Activated T-helper 1 cell treated with Interleukin-2 at 50 U/mL for 16 hours (primary cell): ENCODE measurements around the gene PIAS3.
A peak's percentile ranks its signal among the peaks of the same experiment; 100 is the strongest.
"Not testable (repeated sequence)": the region's sequence is repeated elsewhere in the genome, so short reads cannot be mapped to it uniquely, and the experiment has no call there.

Experiments used
- DNase-seq: peaks from one replicate; pipeline ENCODE4 v3.0.0-alpha.2; 2020; ENCODE audit warnings: low read depth

Gene PIAS3

GRCh38 chr1:145874646-145875045, 15.8 kb upstream of the PIAS3 start:
- no peak for DNase-seq

GRCh38 chr1:145871994-145872924, 13.4 kb upstream of the PIAS3 start:
- peak; percentile 21 for DNase-seq

GRCh38 chr1:145868232-145868631, 9.4 kb upstream of the PIAS3 start:
- DNase-seq = no peak

DNA sequence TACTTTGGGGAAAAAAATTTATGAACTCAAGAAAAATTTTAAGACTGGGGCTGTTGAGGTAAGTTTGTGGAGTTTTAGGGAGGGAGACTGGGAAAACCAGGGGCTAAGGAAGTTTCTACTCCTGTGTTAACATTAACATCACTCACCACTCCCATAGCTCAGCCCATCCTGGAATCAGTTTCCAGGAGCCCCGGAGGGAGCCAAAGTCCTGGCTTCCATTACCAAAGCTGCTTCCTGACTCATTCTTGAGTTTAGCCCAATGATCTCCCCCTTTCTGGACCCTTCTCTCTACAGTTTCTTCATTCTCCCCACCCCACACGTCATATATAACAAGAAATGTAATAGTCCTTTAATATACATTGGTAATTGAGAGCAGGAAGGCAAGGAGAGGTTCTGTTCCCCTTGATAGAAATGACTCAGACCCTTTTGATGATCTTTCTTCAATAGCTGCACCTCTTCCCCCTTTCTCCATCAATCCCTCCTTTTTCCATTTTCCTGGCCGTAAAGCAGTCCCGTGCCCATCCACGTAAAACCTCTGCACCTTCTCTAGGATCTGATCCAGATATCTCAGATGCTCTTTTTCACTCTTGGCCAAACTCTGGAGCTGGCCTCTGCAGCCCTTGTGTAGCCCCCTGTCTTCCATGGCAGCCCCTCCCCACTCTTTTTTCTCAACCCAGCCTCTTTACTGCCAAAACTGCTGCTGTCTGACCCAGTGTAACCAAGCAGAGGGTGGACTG, 4.6 kb upstream of the PIAS3 start:
- DNase-seq = no peak

DNA sequence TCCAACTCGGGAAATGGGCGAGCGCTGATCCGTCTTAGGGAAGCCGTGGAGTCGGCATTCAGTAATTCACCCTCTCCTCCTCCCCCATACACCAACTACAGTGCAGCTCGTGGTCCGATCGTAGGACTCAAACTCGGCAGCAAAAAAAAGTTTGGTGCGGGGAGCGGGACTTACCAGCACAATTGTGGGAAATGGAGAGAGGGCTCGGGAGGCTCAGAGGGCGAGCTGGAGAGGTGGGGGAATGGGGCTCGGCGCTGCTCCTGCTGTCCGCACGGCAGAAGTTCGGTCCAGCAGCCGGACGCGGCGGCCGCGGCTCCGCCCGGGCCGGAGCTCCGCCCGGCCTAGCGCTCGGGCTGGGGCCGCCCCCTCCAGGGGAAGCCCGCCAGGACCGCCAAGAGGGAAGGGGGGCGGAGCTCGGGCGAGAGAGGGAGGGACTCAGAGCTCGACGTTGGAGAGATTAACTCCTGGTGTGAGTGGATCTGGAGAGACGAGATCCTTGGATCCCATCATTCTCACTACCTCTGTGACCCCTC, 676 bp upstream of the PIAS3 start:
- DNase-seq = peak; percentile 58

DNA sequence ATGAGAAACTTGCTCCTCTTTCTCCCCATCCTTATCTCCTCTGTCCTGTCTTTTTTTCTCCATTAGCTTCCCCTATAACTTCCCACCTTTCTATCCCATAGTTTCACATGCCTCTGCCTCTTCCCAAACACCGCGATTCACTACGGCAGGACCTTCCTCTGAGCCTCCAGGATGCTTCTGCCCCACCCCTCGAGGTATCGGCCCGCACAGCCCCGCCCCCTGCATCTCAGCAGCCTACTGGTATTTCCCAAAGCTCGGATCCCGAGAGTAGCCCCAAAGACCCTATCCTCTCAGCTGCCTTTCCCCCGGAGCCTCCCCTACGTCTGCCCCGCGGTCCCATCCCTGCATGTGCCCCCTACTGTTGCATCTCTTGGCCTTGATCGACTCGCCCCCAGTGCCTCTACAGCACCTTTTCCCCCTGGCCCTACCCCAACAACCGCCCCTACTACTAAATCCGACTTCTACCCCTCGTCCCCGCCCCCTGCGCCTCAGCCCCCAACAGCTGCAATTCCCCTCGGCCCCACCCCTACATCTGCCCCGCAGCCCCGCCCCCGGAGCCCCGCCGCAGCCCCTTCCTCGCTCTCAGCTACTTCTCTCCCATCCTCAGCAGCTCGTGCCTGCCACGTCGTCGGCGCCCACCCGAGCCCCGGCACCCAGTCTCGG, 512 bp downstream of the PIAS3 start:
- DNase-seq = peak; percentile 27

GRCh38 chr1:145857170-145857569, 1.7 kb downstream of the PIAS3 start:
- no peak for DNase-seq

GRCh38 chr1:145855426-145855948, 3.4 kb downstream of the PIAS3 start:
- no peak for DNase-seq

DNA sequence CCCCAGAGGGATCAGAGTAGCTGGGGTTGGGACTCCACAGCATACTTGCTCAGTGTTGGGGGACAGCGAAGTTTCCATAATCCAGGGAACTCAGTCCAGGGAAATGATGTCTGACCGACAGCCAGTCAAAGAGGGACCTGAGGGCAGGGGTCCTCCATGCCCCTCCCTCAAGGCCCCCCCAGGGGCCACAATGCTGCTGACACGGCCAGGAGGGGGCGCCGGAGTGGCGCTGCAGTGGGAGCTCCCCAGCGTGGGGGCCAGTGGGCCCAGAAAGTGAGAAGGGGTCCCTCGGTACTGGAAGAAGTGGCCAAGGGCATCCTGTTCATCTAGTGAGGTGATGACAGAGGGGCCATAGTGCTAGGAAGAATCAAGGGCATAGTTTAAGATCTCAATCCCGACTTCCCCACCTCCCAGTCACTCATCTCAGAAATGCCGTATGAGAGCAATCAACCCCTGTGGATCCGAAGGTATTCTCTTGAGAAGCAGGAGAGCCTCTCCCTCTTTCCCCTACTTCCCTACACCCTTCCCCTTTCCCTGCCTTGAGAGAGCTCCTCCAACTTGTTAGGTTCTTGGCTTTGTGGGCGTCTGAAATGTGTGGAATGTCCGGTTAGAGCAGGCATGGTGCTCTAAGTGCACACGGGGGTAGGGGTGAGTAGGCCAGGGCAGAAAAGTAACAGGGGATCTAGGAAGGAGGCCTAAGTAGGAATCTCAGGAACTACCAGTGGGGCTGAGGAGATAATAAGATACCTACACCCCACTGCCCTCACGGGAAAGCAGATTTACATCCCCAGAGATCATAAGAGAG, 9.3 kb downstream of the PIAS3 start:
- no peak for DNase-seq

GRCh38 chr1:145847827-145848226, 11.1 kb downstream of the PIAS3 start:
- DNase-seq = no peak

DNA sequence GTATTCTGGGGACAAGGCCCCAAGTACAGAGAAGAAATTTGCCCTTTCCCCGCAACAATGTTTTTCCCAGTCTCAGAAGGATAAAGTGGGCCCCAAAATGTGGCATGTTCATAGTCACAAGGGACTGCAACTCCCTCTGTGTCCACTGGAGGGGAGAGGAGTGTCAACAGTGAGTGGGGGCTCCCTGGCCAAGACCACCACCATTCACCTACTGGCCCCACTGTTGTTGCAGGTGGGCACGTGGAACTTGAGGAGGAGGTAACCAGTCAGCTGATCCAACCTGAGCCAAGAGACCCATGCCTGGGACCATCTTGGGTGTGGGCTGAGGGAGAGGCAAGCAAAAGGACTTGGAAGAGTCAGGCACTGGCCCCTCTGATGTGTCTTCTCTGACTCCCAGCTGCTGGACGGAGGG, 12.7 kb downstream of the PIAS3 start:
- DNase-seq = no peak

GRCh38 chr1:145845514-145846161, 13.2 kb downstream of the PIAS3 start, which contains the start of gene NUDT17:
Gene NUDT17, plus strand, starts transcription at chr1:145845630. Its CDS starts 11 bp downstream, at chr1:145845641.
- peak; percentile 67 for DNase-seq

DNA sequence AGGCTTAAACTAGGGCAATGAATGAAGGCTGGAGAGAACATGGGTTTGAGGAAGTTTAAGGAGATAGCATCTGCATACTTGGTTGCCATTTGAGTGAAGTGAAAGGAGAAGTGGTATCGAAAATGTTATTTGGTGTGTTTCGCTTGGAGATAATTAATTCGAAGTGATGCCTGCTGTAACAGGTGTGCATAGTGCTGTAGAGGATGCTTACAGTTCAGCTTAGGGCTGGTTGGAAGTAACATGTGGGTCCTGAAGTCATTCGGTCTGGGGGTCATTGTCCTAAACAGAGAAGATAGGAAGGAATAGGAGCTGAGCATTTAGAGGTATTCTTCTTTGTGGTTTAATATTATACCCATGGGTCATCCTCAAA, 13.8 kb downstream of the PIAS3 start:
- DNase-seq = no peak

DNA sequence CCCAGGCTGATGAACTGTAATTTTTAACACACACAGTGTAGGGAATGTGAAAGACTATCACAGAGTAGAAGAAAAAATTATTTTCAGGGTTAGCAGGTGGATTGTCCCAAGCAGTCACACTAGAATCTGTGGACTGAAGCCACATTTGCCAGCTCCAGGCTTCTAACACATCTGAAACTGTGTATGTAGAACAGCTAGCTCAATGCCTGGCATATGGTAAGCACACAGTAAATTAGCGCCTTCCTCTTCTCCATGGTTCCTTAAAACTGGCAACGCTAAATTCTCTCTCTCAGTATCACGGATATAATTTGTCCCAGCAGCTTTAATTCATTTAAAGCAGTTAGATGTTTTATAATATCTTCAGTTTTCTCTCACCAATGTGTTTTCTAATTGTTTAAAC, 15.8 kb downstream of the PIAS3 start:
- no peak for DNase-seq

DNA sequence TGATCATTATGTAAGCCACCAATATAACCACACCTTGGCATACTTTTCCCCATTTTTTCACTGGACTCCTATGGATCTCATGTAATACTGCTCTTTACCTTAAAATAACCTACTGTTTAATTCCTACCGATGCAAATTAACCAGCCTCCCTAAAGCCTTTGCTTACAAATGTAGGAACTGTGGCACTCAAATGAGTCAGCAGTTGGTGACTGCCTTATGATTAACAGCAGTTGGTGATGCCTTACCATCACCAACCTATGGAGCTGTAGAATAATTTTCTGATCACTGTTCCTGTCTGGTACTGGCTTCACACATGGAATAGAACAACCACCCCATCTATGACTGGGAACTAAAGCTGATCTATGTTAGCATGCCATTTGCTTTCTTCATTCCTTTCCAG, 21.2 kb downstream of the PIAS3 start:
- no peak for DNase-seq

- not testable (repeated sequence) for DNase-seq
Observed at GRCh38 chr1:145830810-145831209, 28.1 kb downstream of the PIAS3 start.

GRCh38 chr1:145828367-145829026, 30.4 kb downstream of the PIAS3 start:
- DNase-seq = no peak

GRCh38 chr1:145827966-145828365, 30.9 kb downstream of the PIAS3 start:
- DNase-seq = no peak

DNA sequence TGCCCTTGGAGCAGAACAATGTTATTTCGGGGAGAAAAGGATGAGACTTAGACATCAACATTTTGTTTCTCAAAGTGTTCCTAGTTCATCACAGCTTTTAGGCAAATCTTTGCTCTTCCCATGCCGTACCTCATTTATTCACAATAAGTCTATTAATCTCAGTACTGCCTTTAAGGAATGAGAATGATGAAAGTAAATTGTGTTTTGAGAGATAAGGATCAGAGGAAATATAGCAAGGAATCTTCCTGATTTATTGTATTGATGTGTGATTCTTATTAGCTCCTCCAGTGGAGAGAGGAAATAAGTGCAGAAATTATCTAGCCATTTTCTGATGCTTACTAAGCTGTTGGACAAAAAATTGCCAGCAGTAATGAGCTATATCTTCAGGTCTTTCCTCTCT, 32.9 kb downstream of the PIAS3 start:
- DNase-seq = no peak

GRCh38 chr1:145824499-145824842, 34.4 kb downstream of the PIAS3 start:
- DNase-seq = no peak
